Stimulated activated CD4-positive, alpha-beta T cell treated with anti-CD3 and anti-CD28 coated beads, Interleukin-4, amount 100 ng/mL, for 24 hours (primary cell): ENCODE results near the gene SCAMP3.
A peak's percentile ranks its signal among the peaks of the same experiment; 100 is the strongest.
"Not testable (repeated sequence)": the region's sequence is repeated elsewhere in the genome, so short reads cannot be mapped to it uniquely, and the experiment has no call there.

Experiments
- DNase-seq: peaks from one replicate; pipeline ENCODE4 v3.0.0-alpha.2; 2020

SCAMP3 gene

GRCh38 chr1:155254228-155254713, 7.9 kb downstream of the SCAMP3 start:
- no peak for DNase-seq

GRCh38 chr1:155253797-155254196, 8.4 kb downstream of the SCAMP3 start:
- no peak for DNase-seq

GRCh38 chr1:155253208-155253607, 9.0 kb downstream of the SCAMP3 start:
- DNase-seq, result no peak

- no peak for DNase-seq
These were observed 10.6 kb downstream of the SCAMP3 start for GRCh38 chr1:155251566-155251965.

- peak; percentile 97 for DNase-seq
These were observed 11.3 kb downstream of the SCAMP3 start for GRCh38 chr1:155250633-155251449.

- no peak for DNase-seq
These were observed 11.9 kb downstream of the SCAMP3 start for GRCh38 chr1:155250246-155250632.

- no peak for DNase-seq
These were observed 14.2 kb downstream of the SCAMP3 start for GRCh38 chr1:155247667-155248553.

- DNase-seq, result not testable (repeated sequence)
These were observed 15.4 kb downstream of the SCAMP3 start for GRCh38 chr1:155246796-155247195.

GRCh38 chr1:155245163-155245524, 17.0 kb downstream of the SCAMP3 start:
- no peak for DNase-seq

GRCh38 chr1:155244368-155245162, 17.6 kb downstream of the SCAMP3 start:
- peak; percentile 92 for DNase-seq

- DNase-seq, result no peak
These were observed 19.3 kb downstream of the SCAMP3 start for GRCh38 chr1:155242805-155243358.

- DNase-seq, result no peak
These were observed 20.3 kb downstream of the SCAMP3 start for GRCh38 chr1:155241841-155242264.

- peak; percentile 77 for DNase-seq
These were observed 21.0 kb downstream of the SCAMP3 start for GRCh38 chr1:155241069-155241679.

GRCh38 chr1:155236451-155236850, 25.7 kb downstream of the SCAMP3 start:
- no peak for DNase-seq

- not testable (repeated sequence) for DNase-seq
These were observed 26.8 kb downstream of the SCAMP3 start for GRCh38 chr1:155235375-155235774.

- DNase-seq, result not testable (repeated sequence)
These were observed 28.7 kb downstream of the SCAMP3 start for GRCh38 chr1:155233502-155233901.

- DNase-seq, result not testable (repeated sequence)
These were observed 29.9 kb downstream of the SCAMP3 start for GRCh38 chr1:155232001-155232978.

- DNase-seq, result not testable (repeated sequence)
These were observed 30.9 kb downstream of the SCAMP3 start for GRCh38 chr1:155231302-155231701.

GRCh38 chr1:155228096-155228427, 34.1 kb downstream of the SCAMP3 start:
- no peak for DNase-seq

GRCh38 chr1:155227261-155228095, 34.7 kb downstream of the SCAMP3 start:
- peak; percentile 99 for DNase-seq
